ENCODE data around the gene CEACAM4.

Gene CEACAM4

GRCh38 chr19:41617941-41618730, 8.7 kb downstream of the CEACAM4 start:
- no peak for DNase-seq (ENCODE audit: low read depth in 1 of 2, low spot score in 1 of 2)

GRCh38 chr19:41616792-41617621, 9.9 kb downstream of the CEACAM4 start:
- DNase-seq (ENCODE audit: low read depth in 1 of 2, low spot score in 1 of 2) = no peak

- DNase-seq (ENCODE audit: low read depth in 1 of 2, low spot score in 1 of 2) = no peak
Observed at GRCh38 chr19:41615207-41615606, 11.7 kb downstream of the CEACAM4 start.

GRCh38 chr19:41612483-41612882, 14.4 kb downstream of the CEACAM4 start:
- DNase-seq (ENCODE audit: low read depth in 1 of 2, low spot score in 1 of 2) = no peak

- no peak for DNase-seq (ENCODE audit: low read depth in 1 of 2, low spot score in 1 of 2)
Observed at GRCh38 chr19:41610789-41611188, 16.1 kb downstream of the CEACAM4 start.

GRCh38 chr19:41607668-41608067, 19.2 kb downstream of the CEACAM4 start:
- DNase-seq (ENCODE audit: low read depth in 1 of 2, low spot score in 1 of 2) = no peak

- no peak for DNase-seq (ENCODE audit: low read depth in 1 of 2, low spot score in 1 of 2)
Observed at GRCh38 chr19:41606215-41606837, 20.5 kb downstream of the CEACAM4 start.

- no peak for DNase-seq (ENCODE audit: low read depth in 1 of 2, low spot score in 1 of 2)
Observed at GRCh38 chr19:41604831-41605230, 22.0 kb downstream of the CEACAM4 start.

- no peak for DNase-seq (ENCODE audit: low read depth in 1 of 2, low spot score in 1 of 2)
Observed at GRCh38 chr19:41601771-41602170, 25.1 kb downstream of the CEACAM4 start.

GRCh38 chr19:41599175-41599966, 27.5 kb downstream of the CEACAM4 start:
- DNase-seq (ENCODE audit: low read depth in 1 of 2, low spot score in 1 of 2) = no peak

GRCh38 chr19:41597600-41598041, 29.3 kb downstream of the CEACAM4 start:
- DNase-seq (ENCODE audit: low read depth in 1 of 2, low spot score in 1 of 2) = peak; percentile 54 to 72

- no peak for DNase-seq (ENCODE audit: low read depth in 1 of 2, low spot score in 1 of 2)
Observed at GRCh38 chr19:41595890-41596280, 31.0 kb downstream of the CEACAM4 start.

GRCh38 chr19:41595258-41595889, 31.5 kb downstream of the CEACAM4 start:
- DNase-seq (ENCODE audit: low read depth in 1 of 2, low spot score in 1 of 2) = peak in 1 of 2 donors; percentile 62

- no peak for DNase-seq (ENCODE audit: low read depth in 1 of 2, low spot score in 1 of 2)
Observed at GRCh38 chr19:41591951-41592562, 34.8 kb downstream of the CEACAM4 start.

- DNase-seq (ENCODE audit: low read depth in 1 of 2, low spot score in 1 of 2) = no peak
Observed at GRCh38 chr19:41590936-41591335, 35.9 kb downstream of the CEACAM4 start.

GRCh38 chr19:41589371-41589770, 37.5 kb downstream of the CEACAM4 start:
- DNase-seq (ENCODE audit: low read depth in 1 of 2, low spot score in 1 of 2) = no peak

GRCh38 chr19:41588497-41589209, 38.2 kb downstream of the CEACAM4 start:
- DNase-seq (ENCODE audit: low read depth in 1 of 2, low spot score in 1 of 2) = no peak

GRCh38 chr19:41587838-41588210, 39.0 kb downstream of the CEACAM4 start:
- DNase-seq (ENCODE audit: low read depth in 1 of 2, low spot score in 1 of 2) = no peak

GRCh38 chr19:41587101-41587837, 39.6 kb downstream of the CEACAM4 start:
- no peak for DNase-seq (ENCODE audit: low read depth in 1 of 2, low spot score in 1 of 2)
